ENCODE data around the gene CBFA2T2.

CBFA2T2 gene

DNA sequence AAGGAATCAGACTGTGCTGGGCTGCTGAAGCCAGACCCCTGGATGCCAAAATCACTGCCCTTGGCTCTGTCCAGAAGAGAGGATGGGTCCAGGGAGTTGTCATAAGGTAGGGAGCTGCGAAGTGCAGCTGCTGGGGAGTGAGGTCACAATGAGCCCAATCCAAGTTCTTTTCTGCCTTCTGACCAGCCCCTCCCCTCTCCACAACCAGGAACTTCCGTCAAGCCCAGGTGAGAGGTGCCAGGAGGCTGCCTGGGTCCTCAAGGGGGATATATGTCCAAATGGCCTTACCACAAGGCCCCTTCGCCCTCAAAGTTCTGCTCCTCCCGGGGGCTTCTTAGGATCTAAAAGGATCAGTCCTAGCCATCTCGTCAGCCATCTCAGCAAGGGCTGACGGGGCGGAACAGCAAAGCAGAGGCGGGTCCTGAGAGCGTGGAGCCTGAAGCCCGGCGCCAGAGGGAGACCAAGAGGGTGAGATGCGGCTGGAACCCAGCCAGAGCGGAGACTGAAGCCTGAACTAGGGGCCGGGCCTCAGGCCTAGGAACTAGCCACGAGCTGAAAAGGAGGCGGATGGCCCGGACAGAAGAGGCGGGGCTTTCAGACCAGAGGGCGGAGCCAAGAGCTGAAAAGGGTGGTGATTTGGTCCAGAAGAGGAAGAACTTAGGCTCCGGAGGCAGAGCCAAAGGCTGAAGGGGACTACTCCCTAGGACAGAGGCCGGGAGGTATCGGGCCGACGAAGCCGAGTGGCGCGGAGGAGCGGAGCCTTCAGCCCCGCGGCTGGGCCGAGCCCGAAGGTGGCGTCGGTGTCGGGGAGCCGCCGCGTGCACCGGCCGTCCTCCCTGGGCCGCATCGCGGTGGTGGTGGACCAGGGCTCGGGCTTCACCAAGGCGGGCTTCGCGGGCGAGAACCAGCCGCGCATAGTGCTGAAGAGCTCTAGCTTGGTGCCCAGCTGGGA lies 176.7 kb downstream of the CBFA2T2 start, which contains the start of gene ACTL10:
ACTL10 (plus strand) TSS at position 651 of the 952 bp plus-strand sequence. CDS start 555 bp downstream, outside the sequence.
- peak; percentile 87 to 98 (median 94) for DNase-seq
- intact Hi-C loops (cut with DNase I) = loop anchor here (5.0 to 10.0 kb wide), 2 partner anchors 68 to 209 kb away; partner anchors contain the start of gene ZNF341

DNA sequence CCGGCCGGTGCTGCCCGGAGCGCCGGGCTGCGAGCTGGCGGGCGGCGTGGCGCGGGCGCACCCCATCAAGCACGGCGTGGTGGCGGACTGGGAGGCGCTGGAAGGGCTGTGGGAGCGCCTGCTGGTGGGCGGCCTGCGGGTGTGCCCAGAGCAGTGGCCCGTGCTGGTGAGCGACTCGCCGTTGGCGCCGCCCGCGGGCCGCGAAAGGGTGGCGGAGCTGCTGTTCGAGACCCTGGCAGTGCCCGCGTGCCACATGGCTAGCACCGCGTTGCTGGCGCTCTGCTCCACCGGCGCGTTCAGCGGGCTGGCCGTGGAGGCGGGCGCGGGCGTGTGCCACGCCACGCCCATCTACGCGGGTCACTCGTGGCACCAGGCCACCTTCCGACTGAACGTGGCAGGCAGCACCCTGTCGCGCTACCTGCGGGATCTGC lies 177.4 kb downstream of the CBFA2T2 start:
- intact Hi-C loops (cut with DNase I) = loop anchor here (5.0 to 10.0 kb wide), 2 partner anchors 68 to 210 kb away; partner anchors contain the start of gene ZNF341
- DNase-seq = peak in 31 of 42 donors; percentile 21 to 71 (median 46)

DNA sequence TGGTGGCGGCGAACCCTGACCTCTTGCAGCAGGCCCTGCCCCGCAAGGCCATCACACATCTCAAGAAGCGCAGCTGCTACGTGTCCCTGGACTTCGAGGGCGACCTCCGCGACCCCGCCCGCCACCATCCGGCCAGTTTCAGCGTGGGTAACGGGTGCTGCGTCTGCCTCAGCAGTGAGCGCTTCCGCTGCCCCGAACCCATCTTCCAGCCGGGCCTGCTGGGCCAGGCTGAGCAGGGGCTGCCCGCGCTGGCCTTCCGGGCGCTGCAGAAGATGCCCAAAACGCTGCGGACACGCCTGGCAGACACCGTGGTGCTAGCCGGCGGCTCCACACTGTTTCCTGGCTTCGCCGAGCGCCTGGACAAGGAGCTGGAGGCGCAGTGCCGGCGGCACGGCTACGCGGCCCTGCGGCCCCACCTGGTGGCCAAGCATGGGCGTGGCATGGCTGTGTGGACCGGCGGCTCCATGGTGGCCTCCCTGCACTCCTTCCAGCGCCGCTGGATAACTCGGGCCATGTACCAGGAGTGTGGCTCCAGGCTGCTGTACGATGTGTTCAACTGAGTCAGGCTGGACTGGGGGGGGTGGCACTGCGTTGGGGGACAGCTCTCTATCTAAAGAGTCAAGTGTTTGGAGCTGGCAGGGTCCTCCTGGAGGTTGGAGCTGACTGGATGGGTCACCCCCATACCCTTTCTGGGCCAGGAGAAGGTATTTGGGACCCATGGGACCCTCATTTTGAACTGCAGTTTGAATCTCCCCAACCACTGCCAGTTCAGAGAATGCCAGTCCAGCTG lies 178.0 kb downstream of the CBFA2T2 start:
- intact Hi-C loops (cut with DNase I) = loop anchor here (5.0 to 10.0 kb wide), 2 partner anchors 67 to 211 kb away; partner anchors contain the start of gene ZNF341
- DNase-seq = peak; percentile 56 to 91 (median 81)

DNA sequence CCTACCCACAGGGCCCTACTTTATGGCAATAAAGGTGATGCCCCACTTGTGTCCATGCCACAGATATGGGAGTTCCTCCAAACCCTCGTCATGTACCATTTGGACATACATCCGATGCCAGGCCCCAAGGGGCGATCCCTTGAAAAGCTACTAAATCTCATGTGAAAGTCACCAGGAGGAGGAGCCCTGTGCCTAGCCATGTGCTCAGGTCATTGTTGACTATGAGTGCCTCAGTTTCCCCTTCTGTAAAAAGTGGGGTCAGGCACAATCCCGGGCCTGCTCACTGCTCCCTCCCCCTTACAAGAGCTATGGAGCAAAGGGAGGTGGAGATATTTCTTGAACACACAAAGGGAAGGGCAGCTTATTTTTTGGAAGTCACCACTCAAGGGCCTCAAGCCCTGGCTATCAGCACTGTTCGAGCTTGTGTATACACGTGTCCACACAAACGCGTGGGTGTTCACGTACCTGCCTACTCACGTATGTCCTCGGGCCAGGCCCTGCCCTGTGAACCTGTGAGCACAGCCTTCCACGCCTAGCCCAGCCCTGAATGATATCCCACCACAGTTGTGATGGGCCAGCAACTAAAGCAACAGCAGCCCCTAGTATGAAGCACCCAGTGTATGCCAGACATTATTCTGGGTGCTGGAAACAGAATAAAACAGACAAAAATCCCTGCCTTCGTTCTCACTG lies 178.7 kb downstream of the CBFA2T2 start:
- intact Hi-C loops (cut with DNase I) = loop anchor here (5.0 to 10.0 kb wide), 2 partner anchors 66 to 211 kb away; partner anchors contain the start of gene ZNF341

DNA sequence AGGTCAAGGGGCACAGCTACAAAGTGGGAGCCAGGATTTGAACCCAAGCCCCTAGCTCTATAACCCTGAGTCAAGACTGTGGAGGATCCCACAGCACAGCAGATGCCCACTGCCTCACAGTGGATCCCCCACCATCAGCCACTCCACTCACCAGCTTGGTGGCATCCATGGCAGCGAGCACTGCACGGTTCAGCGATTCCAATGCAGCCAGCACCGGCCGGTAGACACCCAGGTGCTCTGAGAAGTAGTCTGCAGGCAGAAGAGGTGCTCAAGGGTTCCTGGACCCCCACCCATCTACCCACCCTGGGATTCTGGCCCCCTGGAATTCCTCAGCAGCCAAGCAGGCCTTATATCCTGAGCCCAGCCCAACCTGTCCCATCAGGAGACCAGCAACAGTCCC lies 179.3 kb downstream of the CBFA2T2 start:
- intact Hi-C loops (cut with DNase I) = loop anchor here (5.0 to 10.0 kb wide), 2 partner anchors 66 to 212 kb away; partner anchors contain the start of gene ZNF341
- no peak for DNase-seq

More for the DNA sequence above, 178.7 kb downstream of the CBFA2T2 start:
- DNase-seq = no peak

DNA sequence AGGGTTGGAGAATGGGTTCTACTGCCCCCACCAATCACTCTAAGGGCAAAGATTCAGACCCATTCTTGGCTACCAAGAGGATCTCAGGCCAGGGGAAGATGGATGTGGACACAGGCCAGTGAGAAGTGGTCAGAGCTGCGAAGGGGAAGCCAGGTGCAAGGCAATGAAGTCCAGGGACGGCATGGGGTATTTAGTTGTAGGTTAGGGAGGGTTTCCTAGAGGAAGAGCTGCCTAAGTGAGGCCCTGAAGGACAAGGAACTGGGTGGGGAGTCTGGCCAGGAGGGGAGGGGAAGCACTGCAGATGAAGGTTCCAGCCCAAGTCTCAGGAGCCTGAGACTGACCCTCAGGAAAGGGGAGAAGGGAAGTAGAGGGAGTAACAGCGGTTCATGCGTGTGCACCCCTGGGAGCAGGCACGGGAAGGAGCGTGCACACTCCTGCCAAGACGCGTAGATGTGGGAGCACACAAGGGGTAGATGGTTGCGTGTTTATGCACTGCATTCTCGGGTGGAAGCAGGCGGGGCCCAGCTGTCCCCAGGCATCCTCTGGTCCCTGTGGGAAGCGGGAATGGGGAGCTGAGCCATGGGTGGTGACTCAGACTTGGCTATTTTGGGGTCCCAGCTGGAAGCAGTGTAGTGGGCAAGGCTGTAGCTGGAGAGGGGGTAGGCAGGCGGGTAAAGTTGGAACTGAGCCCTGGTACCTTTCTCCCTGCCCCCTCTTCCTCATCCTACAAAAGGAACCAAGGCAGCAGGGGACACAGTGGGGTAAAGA lies 180.2 kb downstream of the CBFA2T2 start:
- no peak for DNase-seq
- intact Hi-C loops (cut with DNase I) = loop anchor here (5.0 to 10.0 kb wide), 2 partner anchors 65 to 213 kb away; partner anchors contain the start of gene ZNF341

DNA sequence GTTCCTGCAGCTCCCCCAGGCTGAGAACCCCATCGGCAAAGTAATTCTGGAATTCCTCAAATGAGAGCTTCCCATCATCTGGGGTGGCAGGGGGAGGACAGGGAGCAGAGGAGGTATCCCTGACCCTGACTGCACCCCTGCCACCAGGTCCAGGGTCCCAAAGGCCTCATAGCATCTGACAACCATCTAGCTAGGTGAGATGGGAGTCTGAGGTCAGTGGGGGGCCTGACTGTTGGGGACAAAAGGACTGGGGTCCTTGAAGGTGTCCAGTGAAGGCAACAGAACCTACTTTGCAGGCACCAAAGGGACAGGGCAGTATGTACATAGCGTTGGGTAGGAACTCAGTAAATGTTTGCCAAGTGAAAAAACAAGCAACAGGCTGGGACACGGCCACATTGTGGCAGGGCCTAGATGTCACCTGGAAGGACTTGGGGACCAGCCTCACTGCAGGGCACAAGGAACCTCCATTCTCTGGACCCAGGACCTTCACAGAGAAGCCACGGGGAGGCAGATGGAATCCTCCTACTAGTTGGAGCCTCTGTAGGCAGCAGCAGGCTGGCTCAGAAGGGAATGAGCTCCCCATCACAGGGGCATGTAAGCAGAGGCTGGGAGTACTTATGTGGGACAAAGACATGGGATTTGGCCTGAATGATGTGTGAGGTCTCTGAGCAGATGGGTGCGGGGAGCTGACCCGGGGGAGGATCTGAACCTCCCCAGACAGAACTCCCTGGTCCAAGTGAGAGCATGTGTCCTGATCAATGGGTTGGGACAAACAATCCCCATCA lies 181.0 kb downstream of the CBFA2T2 start:
- intact Hi-C loops (cut with DNase I) = no loop called here
- no peak for DNase-seq

DNA sequence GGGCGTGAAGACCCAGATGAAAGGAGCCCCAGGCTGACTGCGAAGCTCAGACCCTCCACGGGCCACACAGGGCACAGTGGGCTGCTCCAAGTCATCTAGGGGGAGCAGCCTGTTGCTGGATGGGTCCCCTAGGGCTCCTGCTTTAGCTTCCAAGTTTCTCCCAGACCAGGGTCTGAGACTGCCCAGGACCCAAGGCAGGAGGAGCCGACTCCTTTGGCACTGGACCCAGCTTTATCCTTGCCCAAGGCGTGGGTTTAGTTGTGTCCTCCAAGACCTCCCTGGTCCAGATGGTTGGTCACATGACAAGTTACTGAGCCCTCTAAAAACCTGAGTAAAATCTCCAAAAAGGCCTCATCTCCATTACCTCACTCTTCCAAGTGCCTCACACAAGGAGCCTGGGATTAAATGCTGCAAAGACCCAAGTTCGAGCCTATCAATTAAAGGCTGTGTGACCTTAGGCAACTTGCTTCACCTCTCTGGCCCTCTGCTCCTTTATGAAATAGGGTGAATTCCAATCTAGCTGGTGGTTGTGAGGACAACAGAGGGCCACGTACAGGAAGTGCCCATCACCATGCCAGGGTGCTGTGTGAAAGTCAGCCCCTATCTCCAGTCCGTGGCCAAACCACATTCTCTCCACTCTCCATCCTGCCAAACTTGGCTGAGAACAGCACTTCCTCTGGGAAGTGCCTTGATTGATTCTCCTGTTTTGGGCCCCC lies 181.8 kb downstream of the CBFA2T2 start:
- intact Hi-C loops (cut with DNase I) = no loop called here
- no peak for DNase-seq

DNA sequence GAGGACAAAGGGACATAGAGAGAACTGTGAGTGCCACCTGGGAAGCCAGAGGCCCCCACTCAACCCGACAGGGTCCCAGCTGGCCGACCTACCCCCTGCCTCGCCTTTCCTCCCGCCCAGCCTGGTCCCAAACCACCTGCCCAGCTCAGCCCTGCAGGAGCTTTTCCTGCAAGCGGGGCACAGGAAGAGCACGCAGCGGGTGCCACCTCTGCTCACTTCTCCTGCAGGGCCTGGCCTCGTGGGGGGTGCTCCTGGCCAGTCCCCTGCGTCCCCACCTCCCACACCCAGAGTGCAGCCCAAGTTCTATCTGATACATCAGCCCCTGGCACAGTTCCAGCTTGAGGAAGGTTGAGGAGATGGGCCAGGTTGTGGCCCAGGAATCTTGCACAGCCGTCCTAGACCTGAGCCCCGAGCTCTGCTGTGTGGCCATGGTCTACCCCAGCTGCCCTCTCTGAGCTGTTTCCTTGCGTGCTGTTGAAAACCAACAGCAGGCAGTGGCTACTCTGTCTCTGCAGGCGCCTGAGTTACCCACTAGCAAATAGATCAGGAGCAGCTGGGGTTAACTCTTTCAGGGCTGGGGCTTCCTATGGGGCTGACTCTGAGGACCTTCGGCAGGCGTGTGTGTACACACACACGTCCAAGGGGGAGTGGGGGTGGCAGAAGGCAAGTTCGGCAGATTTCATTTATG lies 182.7 kb downstream of the CBFA2T2 start:
- no peak for DNase-seq
- intact Hi-C loops (cut with DNase I) = no loop called here

DNA sequence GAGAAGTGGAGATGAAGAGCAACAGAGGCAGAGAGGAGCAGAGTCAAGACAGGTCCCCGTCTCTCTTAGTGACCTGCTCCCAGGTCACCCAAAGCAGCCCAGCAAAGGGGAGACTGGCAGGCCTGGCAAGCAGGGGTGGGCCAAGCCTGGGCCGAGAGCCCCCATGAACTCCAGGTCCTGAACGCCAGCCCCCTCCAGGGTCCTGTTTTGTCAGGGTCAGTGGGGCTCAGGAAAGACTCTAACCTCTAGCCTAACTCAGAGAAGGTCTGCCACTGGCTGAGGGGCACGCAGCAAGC lies 183.2 kb downstream of the CBFA2T2 start:
- no peak for DNase-seq
- intact Hi-C loops (cut with DNase I) = no loop called here

DNA sequence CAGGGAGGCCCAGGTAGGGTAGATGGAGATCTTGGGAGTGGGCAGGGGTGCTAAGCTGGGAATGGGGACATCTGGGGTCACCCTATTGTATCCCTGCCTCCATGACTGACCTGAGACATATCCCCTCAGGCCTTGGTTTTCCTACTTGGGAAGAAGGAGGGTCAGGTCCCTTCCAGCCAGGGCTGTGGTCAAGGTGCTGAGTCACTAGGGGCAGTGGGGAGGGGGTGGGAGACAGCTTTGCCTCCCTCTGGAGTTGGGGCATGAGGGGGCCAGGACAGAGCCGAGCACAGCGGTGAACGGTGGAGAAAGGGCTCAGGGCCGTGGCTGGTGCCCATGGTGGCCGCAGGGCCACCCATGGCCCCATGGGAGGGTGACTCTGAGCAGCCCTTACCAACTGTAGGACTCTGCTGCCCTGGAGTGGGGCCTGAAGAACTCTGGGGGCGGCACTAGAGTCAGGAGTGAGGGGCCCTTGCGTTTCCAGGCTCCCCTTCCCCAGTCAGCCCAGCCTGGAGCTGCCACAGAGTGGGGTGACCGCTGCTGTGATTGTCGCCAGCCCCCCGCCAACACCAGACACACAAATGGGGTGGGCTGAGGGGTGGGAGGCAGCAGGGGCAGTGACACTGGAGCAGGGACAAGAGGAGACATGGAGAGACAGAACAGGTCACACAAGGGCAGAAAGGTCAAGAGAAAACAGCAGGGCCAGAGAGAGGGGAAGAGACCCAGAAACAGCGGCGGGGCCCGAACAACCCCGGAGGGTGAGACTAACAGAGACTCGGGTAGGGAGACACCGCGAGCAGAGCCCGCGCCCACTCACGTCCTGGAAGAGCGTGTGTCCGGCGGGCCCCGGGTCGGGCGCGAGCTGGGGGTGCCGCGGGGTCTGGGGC lies 183.8 kb downstream of the CBFA2T2 start:
- intact Hi-C loops (cut with DNase I) = no loop called here
- no peak for DNase-seq

DNA sequence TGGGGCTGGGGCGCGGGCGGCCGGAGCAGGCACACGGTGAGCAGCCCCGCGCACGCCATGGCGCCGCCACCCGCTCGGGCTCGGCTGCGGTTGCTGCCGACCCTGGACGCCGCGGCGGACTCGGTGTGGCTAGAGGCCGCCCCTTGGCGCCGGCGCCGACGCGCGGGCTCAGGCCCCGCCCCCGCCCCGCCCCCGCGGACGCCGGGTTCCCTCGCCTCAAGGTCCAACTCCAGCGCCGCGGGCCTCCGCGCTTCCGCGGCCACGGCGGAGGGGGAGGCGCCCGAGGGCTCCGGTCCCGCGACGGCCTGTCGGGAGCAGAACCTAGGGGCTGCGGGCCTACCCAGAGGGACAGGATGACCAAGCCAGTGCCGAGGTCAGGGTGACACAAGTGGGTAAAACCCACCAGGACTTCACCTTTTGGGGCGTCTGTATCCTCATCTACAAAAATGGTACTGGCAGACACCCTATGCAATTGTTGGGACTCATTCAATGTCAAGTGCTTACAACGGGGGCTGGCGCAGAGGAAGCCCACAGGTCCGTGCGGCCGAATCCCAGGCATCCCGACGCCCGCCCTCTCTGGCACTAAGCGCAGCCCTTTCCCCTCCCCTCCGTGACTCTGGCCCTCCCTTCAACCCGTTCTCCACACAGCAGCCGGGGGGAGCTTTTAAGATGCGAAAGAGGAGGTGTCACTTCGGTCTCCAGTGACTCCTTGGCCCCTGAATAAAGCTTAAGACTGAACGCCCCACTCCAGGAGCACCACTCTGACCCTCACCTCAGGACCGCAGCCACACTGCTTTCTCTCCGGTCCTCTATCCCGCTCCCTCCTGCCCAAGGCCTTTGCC lies 184.6 kb downstream of the CBFA2T2 start, which contains the start of gene NECAB3:
NECAB3 (minus strand) TSS at position 135 of the 842 bp plus-strand sequence; CDS start at position 59, 76 bp downstream.
- DNase-seq = peak in 41 of 42 donors; percentile 67 to 92 (median 82)
- intact Hi-C loops (cut with DNase I) = no loop called here

DNA sequence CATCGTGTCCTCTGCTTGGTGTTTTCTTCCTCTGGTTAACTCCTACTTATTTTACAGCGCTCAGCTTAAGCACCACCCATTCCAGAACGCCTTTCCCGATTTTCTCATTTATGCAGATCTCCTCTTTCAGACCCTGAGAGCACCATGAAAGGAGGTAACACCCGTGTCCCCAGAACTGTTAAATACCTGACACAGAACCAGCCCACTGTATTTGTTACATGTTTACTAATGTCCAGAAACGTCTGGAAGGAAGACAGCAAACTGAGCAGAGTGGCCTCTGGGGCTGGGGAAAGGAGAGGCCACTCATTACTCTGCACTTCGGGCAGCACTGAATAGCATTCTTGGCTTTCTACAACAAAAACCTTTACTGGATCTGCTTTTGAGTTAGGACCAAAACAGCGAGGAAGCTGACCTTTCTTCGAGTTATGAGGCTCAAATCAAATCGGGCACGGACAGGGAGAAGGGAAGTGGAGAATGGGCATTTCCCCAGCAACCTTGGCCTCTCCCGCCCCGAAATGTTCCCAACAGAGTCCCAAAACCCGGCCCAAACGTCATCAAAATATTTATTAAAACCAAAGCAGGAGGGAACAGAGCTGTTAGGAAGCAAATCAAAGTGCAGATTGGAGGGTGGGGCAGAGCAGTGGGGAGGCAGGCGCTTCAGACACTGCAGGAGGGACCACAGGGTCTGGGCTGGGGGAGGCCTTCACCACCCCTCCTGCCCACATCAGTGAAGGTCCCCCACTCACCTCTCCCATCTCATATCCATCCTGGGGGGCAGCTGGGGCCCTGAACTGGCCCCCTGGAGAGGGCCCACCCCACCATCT lies 185.5 kb downstream of the CBFA2T2 start:
- DNase-seq = no peak
- intact Hi-C loops (cut with DNase I) = no loop called here
